Ovary (tissue), 9 donors: ENCODE measurements around the gene SLC39A7. TPM values are rescaled to one million over a fixed set of nuclear protein-coding genes. Genes with fewer than 3 reads are reported as not detected.

Source experiments
- DNase-seq, 5 donors: peaks; one replicate each; pipeline ENCODE4 v3.0.0-alpha.2; 2019 to 2020
- H3K27ac ChIP-seq, 2 donors: fragments of 200-600 bp; one replicate each; pipeline versions ENCODE4 v1.5.1 to v1.8.0; 2019 to 2022
- H3K27me3 ChIP-seq: fragments of 200-600 bp; one replicate; pipeline ENCODE4 v1.8.0; 2022
- H3K36me3 ChIP-seq: fragments of 200-600 bp; sonication (generic); one replicate; pipeline ENCODE4 v1.5.1; 2019
- H3K4me1 ChIP-seq: one replicate; pipeline ENCODE4 v1.8.1; 2013; ENCODE audit warnings: mild to moderate bottlenecking, moderate library complexity; ENCODE audit not compliant: insufficient read depth
- H3K4me3 ChIP-seq: fragments of 200-600 bp; sonication (generic); one replicate; pipeline ENCODE4 v1.5.1; 2017
- H3K9me3 ChIP-seq, 2 donors: fragments of 200-600 bp in 1 of 2; sonication (generic) in 1 of 2; one replicate each; pipeline versions ENCODE4 v1.5.1 to v1.8.1; 2013 to 2019; ENCODE audit warnings: mild to moderate bottlenecking in 1 of 2, moderate library complexity in 1 of 2
- EP300 ChIP-seq: sonication (generic); formaldehyde crosslinking; IDR thresholded peaks from one replicate; pipeline ENCODE4 v1.6.1; 2017; ENCODE audit warnings: antibody characterized with exemption
- POLR2A ChIP-seq: fragments of 450-650 bp; IDR thresholded peaks from one replicate; pipeline ENCODE4 v1.6.1; 2017; ENCODE audit warnings: antibody characterized with exemption, mild to moderate bottlenecking, moderate library complexity
- WGBS, 3 donors: extraction: QIAGEN DNeasy Blood & Tissue Kit in 1 of 3; methylation state at CpG; one replicate each; pipeline versions ENCODE4 v1.1.5 to v1.1.7; 2013 to 2017; 5-methylcytosine and 5-hydroxymethylcytosine counted together
- intact Hi-C, 4 donors: fragments of 100-400 bp; cut with DNase I; formaldehyde crosslinking; loops; one replicate each; pipeline versions ENCODE4 v1.11.0 to v1.15.1; 2022 to 2023
- polyA plus RNA-seq, 2 donors: library from polyadenylated mRNA; stranded (reverse); fragments of 200-250 nt in 1 of 2; fragments of 350-450 nt in 1 of 2; fragmentation: Illumina TruSeq in 1 of 2; extraction: RNeasy Lipid Tissue Mini Kit (QIAGEN cat#74804) in 1 of 2; gene quantifications; one replicate each; pipeline ENCODE4 v1.2.3, GENCODE V29; 2013 to 2014
- total RNA-seq, 7 donors: library from RNA; depleted of rRNA in 2 of 7; stranded (reverse); fragments of >200 nt in 2 of 7; fragmentation: NEBNext Ultra II Directional in 3 of 7; extraction: Animal tissue kit (Norgen Biotek cat#: 25700) in 3 of 7; gene quantifications; one replicate each; pipeline versions ENCODE4 v1.1.0 to v1.2.4, GENCODE V29; 2016 to 2023
- TF ChIP-seq, protein P1 (sequence below), 3 donors: fragments of 450-650 bp in 2 of 3; fragments of 200-600 bp in 1 of 3; IDR thresholded peaks; one replicate each; pipeline versions ENCODE4 v1.5.1 to v1.8.0; 2016 to 2022; ENCODE audit warnings: antibody characterized with exemption in 3 of 3, mild to moderate bottlenecking in 1 of 3
- donor health status: DM: no; HTN: no; CAD: no; lungs with moderate emphysema.
- donor health status: DM: no; HTN: no; CAD: no.
- donor health status: Bipolar disorder and iron deficiency.
- donor health status: DM: yes; HTN: yes; CAD: no.
- donor health status: DM: no; HTN: no; CAD: no.
- donor health status: DM: yes; HTN: yes; CAD: no.

SLC39A7 gene
- total and polyA plus RNA-seq, 9 donors = 27.4 to 80.0 (median 61.2) TPM

DNA sequence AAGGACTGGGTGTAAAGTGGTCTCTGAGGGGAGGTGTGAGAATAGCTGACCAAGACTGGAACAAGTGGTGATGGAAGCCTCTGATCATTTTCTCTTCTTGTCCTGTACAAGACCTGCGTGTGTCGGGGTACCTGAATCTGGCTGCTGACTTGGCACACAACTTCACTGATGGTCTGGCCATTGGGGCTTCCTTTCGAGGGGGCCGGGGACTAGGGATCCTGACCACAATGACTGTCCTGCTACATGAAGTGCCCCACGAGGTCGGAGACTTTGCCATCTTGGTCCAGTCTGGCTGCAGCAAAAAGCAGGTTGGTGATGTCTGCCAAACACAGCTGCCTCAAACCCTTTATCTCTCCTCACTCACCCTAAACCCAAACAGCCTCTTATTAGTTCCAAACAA, 2.1 kb downstream of the SLC39A7 start:
- H3K4me3 ChIP-seq = no peak overlapping the region
- peaks cover 31% of the 10 kb centered on the region for H3K4me1 ChIP-seq
- no peak overlapping the region for H3K27ac ChIP-seq
- WGBS, 3 donors = 69 to 81% (median 78%) methylated on average over 6 of the region's 6 CpGs
- DNase-seq = peak in 1 of 5 donors; percentile 34
- intact Hi-C loops = no loop called here
- no peaks in the 10 kb centered on the region for H3K27me3 ChIP-seq
- TF ChIP-seq POLR2A = no peak
- TF ChIP-seq EP300 = no peak
- TF ChIP-seq, protein P1, sequence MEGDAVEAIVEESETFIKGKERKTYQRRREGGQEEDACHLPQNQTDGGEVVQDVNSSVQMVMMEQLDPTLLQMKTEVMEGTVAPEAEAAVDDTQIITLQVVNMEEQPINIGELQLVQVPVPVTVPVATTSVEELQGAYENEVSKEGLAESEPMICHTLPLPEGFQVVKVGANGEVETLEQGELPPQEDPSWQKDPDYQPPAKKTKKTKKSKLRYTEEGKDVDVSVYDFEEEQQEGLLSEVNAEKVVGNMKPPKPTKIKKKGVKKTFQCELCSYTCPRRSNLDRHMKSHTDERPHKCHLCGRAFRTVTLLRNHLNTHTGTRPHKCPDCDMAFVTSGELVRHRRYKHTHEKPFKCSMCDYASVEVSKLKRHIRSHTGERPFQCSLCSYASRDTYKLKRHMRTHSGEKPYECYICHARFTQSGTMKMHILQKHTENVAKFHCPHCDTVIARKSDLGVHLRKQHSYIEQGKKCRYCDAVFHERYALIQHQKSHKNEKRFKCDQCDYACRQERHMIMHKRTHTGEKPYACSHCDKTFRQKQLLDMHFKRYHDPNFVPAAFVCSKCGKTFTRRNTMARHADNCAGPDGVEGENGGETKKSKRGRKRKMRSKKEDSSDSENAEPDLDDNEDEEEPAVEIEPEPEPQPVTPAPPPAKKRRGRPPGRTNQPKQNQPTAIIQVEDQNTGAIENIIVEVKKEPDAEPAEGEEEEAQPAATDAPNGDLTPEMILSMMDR (IDR thresholded peaks at IDR 0.05) = no peak
- H3K9me3 ChIP-seq = no peaks in the 10 kb centered on the region
- H3K36me3 ChIP-seq = no peaks in the 10 kb centered on the region

- TF ChIP-seq POLR2A (no peak), EP300 (no peak)
- TF ChIP-seq, protein P1 (IDR thresholded peaks at IDR 0.05) = no peak
- H3K4me1 ChIP-seq = peaks cover 31% of the 10 kb centered on the region
- no peak overlapping the region for H3K4me3 ChIP-seq
- no peaks in the 10 kb centered on the region for H3K36me3 ChIP-seq
- no peak overlapping the region for H3K27ac ChIP-seq
- WGBS, 3 donors = 87 to 91% (median 89%) methylated on average over 7 of the region's 7 CpGs
- H3K9me3 ChIP-seq = no peaks in the 10 kb centered on the region
- H3K27me3 ChIP-seq = no peaks in the 10 kb centered on the region
- DNase-seq = no peak
- intact Hi-C loops = no loop called here
Observed at GRCh38 chr6:33203443-33204164, 2.9 kb downstream of the SLC39A7 start.

DNA sequence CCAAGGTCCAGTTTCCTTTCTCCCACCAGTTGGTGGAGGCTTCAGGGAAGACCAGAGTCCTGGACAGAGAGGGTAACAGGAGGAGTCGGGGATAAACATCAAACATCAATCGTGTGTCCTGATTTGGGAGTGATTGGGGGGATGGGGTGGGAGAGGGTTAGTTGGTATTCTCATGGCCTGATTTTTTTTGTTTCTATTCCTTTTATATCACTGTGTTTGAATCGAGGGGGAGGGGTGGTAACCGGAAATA, 3.4 kb downstream of the SLC39A7 start:
- H3K27me3 ChIP-seq = no peaks in the 10 kb centered on the region
- DNase-seq = no peak
- TF ChIP-seq, protein P1 (IDR thresholded peaks at IDR 0.05) = no peak
- TF ChIP-seq POLR2A (no peak), EP300 (no peak)
- no peak overlapping the region for H3K27ac ChIP-seq
- H3K36me3 ChIP-seq = no peaks in the 10 kb centered on the region
- H3K4me3 ChIP-seq = peak overlapping the region; percentile 57
- H3K9me3 ChIP-seq = no peaks in the 10 kb centered on the region
- 2 to 13% (median 6%) methylated on average over 4 of the region's 4 CpGs for WGBS, 3 donors
- intact Hi-C loops = no loop called here
- H3K4me1 ChIP-seq = peaks cover 31% of the 10 kb centered on the region

GRCh38 chr6:33204415-33205190, 3.9 kb downstream of the SLC39A7 start, which contains the start of gene HSD17B8:
HSD17B8 (plus strand) TSS chr6:33204655; CDS start chr6:33204669, 14 bp downstream.
- no peaks in the 10 kb centered on the region for H3K27me3 ChIP-seq
- no peaks in the 10 kb centered on the region for H3K36me3 ChIP-seq
- whole genome bisulfite sequencing, 3 donors = 2 to 4% (median 2%) methylated on average over 45 to 48 of the region's 48 CpGs
- peaks cover 31% of the 10 kb centered on the region for H3K4me1 ChIP-seq
- TF ChIP-seq POLR2A = no peak
- TF ChIP-seq, protein P1 (IDR thresholded peaks at IDR 0.05) = peak in 1 of 3 donors; percentile 15
- peak; percentile 90 to 95 (median 91) for DNase-seq
- no peaks in the 10 kb centered on the region for H3K9me3 ChIP-seq
- no peak within 1 kb of the TSS for H3K27ac ChIP-seq
- H3K4me3 ChIP-seq = peak within 1 kb of the TSS; percentile 57
- intact Hi-C loops = no loop called here
